A673 (cell line): ENCODE data around the gene MST1. TPM values are rescaled to one million over a fixed set of nuclear protein-coding genes. Genes with fewer than 3 reads are reported as not detected.

Experiments used
- BruUV-seq: library from RNA; stranded (reverse); fragments of 400-500 nt; replicated peaks from 2 replicates; lab custom pipeline; 2021; lab: Mats Ljungman, UMichigan
- CTCF ChIA-PET: fragments of 300-600 bp; sonication (Branson Sonifier 250); formaldehyde crosslinking; loops from one replicate; lab custom pipeline; 2022; ENCODE audit warnings: antibody characterized with exemption; lab: Charles Lee
- POLR2A ChIA-PET: fragments of 300-600 bp; sonication (Branson Sonifier 250); formaldehyde crosslinking; loops from one replicate; lab custom pipeline; 2022; ENCODE audit warnings: antibody characterized with exemption; ENCODE audit not compliant: low non-redundant PET; lab: Charles Lee
- DNase-seq: peaks from one replicate; pipeline ENCODE4 v3.0.0-alpha.2; 2015; ENCODE audit warnings: low spot score
- H3K27ac ChIP-seq: fragments of 200-600 bp; sonication (generic); 2 replicates; pipeline ENCODE4 v1.5.1; 2016; ENCODE audit warnings: mixed run types, low read depth, mild to moderate bottlenecking, mixed read lengths, antibody characterized with exemption, low read length; ENCODE audit not compliant: poor library complexity, severe bottlenecking
- H3K27me3 ChIP-seq: fragments of 200-600 bp; sonication (generic); replicated peaks from 2 replicates; pipeline ENCODE4 v1.6.1; 2017; ENCODE audit warnings: mixed run types, low read depth, mild to moderate bottlenecking, mixed read lengths, antibody characterized with exemption, low read length; ENCODE audit not compliant: insufficient read depth, poor library complexity
- H3K36me3 ChIP-seq: fragments of 200-600 bp; sonication (generic); 2 replicates; pipeline ENCODE4 v1.6.1; 2016; ENCODE audit warnings: mixed run types, mild to moderate bottlenecking, mixed read lengths, antibody characterized with exemption, low read length; ENCODE audit not compliant: insufficient read depth, poor library complexity, severe bottlenecking
- H3K4me1 ChIP-seq: fragments of 200-600 bp; sonication (generic); 2 replicates; pipeline ENCODE4 v1.6.1; 2017; ENCODE audit warnings: mixed run types, mild to moderate bottlenecking, mixed read lengths, antibody characterized with exemption, low read length; ENCODE audit not compliant: insufficient read depth, poor library complexity, severe bottlenecking
- H3K4me3 ChIP-seq: fragments of 200-600 bp; sonication (generic); 2 replicates; pipeline ENCODE4 v1.5.1; 2016; ENCODE audit warnings: low read depth, mixed run types, mild to moderate bottlenecking, mixed read lengths, low read length; ENCODE audit not compliant: poor library complexity, severe bottlenecking
- H3K9me3 ChIP-seq: fragments of 200-600 bp; sonication (generic); 2 replicates; pipeline ENCODE4 v1.6.1; 2016; ENCODE audit warnings: mixed run types, low read depth, mild to moderate bottlenecking, mixed read lengths, antibody characterized with exemption, low read length; ENCODE audit not compliant: poor library complexity, severe bottlenecking
- EZH2 ChIP-seq: fragments of 200-600 bp; sonication (generic); IDR thresholded peaks from 2 replicates; pipeline ENCODE4 v1.6.1; 2017; ENCODE audit warnings: borderline replicate concordance, low read depth, mild to moderate bottlenecking, mixed read lengths, antibody characterized with exemption, low read length; ENCODE audit not compliant: poor library complexity, severe bottlenecking
- intact Hi-C: fragments of 100-400 bp; cut with micrococcal nuclease; formaldehyde crosslinking; loops from one replicate; pipeline ENCODE4 v1.10.0; 2022; ENCODE audit not compliant: unreplicated experiment
- total RNA-seq: library from RNA; stranded (reverse); gene quantifications from 2 replicates; pipeline ENCODE4 v1.2.3, GENCODE V29; 2021
- TF ChIP-seq, protein P1 (sequence below): fragments of 300-800, 200-600 bp; sonication (generic); conservative IDR thresholded peaks from 2 replicates; pipeline ENCODE4 v1.5.1; 2017; ENCODE audit warnings: low read depth, mild to moderate bottlenecking, antibody characterized with exemption, low read length, moderate library complexity, mixed read lengths

The MST1 gene
- total RNA-seq, 1 experiment from 2014 or later: 3.7 TPM

- CTCF ChIA-PET: interaction anchor here (0.6 kb wide), 1 partner anchor 85 kb away, joined by 3 read pairs; no protein-coding TSS in a partner anchor
- Histone ChIP-seq H3K27ac (no peak overlapping the region), H3K27me3 (no peaks in the 10 kb centered on the region), H3K36me3 (peaks cover 5% of the 10 kb centered on the region), H3K4me3 (no peak overlapping the region), H3K9me3 (no peaks in the 10 kb centered on the region), H3K4me1 (no peaks in the 10 kb centered on the region)
- TF ChIP-seq, protein P1, sequence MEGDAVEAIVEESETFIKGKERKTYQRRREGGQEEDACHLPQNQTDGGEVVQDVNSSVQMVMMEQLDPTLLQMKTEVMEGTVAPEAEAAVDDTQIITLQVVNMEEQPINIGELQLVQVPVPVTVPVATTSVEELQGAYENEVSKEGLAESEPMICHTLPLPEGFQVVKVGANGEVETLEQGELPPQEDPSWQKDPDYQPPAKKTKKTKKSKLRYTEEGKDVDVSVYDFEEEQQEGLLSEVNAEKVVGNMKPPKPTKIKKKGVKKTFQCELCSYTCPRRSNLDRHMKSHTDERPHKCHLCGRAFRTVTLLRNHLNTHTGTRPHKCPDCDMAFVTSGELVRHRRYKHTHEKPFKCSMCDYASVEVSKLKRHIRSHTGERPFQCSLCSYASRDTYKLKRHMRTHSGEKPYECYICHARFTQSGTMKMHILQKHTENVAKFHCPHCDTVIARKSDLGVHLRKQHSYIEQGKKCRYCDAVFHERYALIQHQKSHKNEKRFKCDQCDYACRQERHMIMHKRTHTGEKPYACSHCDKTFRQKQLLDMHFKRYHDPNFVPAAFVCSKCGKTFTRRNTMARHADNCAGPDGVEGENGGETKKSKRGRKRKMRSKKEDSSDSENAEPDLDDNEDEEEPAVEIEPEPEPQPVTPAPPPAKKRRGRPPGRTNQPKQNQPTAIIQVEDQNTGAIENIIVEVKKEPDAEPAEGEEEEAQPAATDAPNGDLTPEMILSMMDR: no peak
- TF ChIP-seq EZH2: no peak
- no peak for DNase-seq
- intact Hi-C loops: loop anchor here (5.0 kb wide), 1 partner anchor 191 kb away; no protein-coding TSS in a partner anchor
- POLR2A ChIA-PET: no interaction called here
- no TSS peak for BruUV-seq
These were observed 27.5 kb upstream of the MST1 start for GRCh38 chr3:49716691-49717210.

DNA sequence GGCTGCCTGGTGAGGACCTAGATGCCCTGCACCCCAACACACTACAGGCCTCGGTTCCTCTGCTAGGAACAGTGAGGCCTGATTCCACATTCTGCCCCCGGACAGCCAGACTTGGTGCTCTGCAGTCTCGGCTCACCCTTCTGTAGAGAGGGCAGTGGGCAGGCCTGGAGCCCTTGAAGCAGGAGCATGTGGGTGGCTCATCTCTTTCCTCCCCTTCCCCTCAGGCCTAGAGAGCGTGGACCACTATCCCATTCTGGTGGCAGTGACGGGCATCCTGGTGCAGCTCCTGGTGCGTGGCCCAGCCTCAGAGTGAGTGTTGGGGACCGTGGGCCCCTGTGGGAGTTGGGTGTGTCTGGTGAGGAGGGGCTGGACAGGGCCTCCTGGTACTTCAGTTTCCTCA is 26.9 kb upstream of the MST1 start:
- intact Hi-C loops: loop anchor here (5.0 kb wide), 1 partner anchor 191 kb away; no protein-coding TSS in a partner anchor
- no peak for DNase-seq
- H3K36me3 ChIP-seq: peaks cover 5% of the 10 kb centered on the region
- H3K4me1 ChIP-seq: no peaks in the 10 kb centered on the region
- H3K27me3 ChIP-seq: no peaks in the 10 kb centered on the region
- H3K4me3 ChIP-seq: no peak overlapping the region
- ChIA-PET CTCF (no interaction called here), POLR2A (no interaction called here)
- H3K27ac ChIP-seq: no peak overlapping the region
- TF ChIP-seq, protein P1: no peak
- no peak for TF ChIP-seq EZH2
- BruUV-seq: no TSS peak
- no peaks in the 10 kb centered on the region for H3K9me3 ChIP-seq

DNA sequence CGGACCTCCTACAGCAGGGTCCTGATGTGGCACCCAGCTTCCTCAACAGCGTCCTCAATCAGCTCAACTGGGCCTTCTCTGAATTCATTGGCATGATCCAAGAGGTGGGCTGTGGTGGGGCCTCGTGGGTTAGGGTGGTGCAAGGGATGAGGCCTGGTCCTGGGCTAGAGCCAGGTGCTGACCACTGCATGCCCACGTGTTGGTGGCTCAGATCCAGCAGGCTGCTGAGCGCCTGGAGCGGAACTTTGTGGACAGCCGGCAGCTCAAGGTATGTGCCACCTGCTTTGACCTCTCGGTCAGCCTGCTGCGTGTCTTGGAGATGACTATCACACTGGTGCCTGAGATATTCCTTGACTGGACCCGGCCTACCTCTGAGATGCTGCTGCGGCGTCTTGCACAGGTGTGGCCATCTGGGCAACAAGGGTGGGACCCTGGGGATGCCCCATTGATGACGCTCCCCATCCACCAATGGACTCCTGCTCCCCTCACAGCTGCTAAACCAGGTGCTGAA is 26.4 kb upstream of the MST1 start:
- H3K9me3 ChIP-seq: no peaks in the 10 kb centered on the region
- ChIA-PET CTCF (no interaction called here), POLR2A (no interaction called here)
- no peak overlapping the region for H3K27ac ChIP-seq
- TF ChIP-seq EZH2: no peak
- TF ChIP-seq, protein P1: no peak
- H3K4me1 ChIP-seq: no peaks in the 10 kb centered on the region
- no peak overlapping the region for H3K4me3 ChIP-seq
- intact Hi-C loops: loop anchor here (5.0 kb wide), 1 partner anchor 192 kb away; no protein-coding TSS in a partner anchor
- peaks cover 1% of the 10 kb centered on the region for H3K36me3 ChIP-seq
- no peaks in the 10 kb centered on the region for H3K27me3 ChIP-seq
- DNase-seq: no peak
- no TSS peak for BruUV-seq
